Kidney epithelial cell (primary cell): ENCODE data around the gene FRA10AC1. TPM values are rescaled to one million over a fixed set of nuclear protein-coding genes. Genes with fewer than 3 reads are reported as not detected.

Experiments used
- DNase-seq: peaks from one replicate; pipeline ENCODE4 v3.0.0-alpha.2; 2010; ENCODE audit warnings: low read depth
- H3K27me3 ChIP-seq: 2 replicates; pipeline ENCODE4 v1.6.0; 2011; ENCODE audit warnings: low read length; ENCODE audit not compliant: control insufficient read depth, insufficient read depth
- H3K36me3 ChIP-seq: 2 replicates; pipeline ENCODE4 v1.5.1; 2011; ENCODE audit warnings: low read length; ENCODE audit not compliant: control insufficient read depth, insufficient read depth
- H3K4me3 ChIP-seq: 2 replicates; pipeline ENCODE4 v1.5.1; 2011; ENCODE audit warnings: low read depth, mild to moderate bottlenecking, control low read depth, low read length
- CTCF ChIP-seq: IDR thresholded peaks from 2 replicates; pipeline ENCODE4 v1.5.1; 2011; ENCODE audit warnings: mild to moderate bottlenecking, moderate library complexity, low read length, control low read depth, inconsistent platforms; ENCODE audit not compliant: insufficient read depth, poor library complexity, severe bottlenecking
- total RNA-seq: library from RNA; depleted of rRNA; stranded (reverse); fragments of >200 nt; gene quantifications from 2 replicates; pipeline ENCODE4 v1.2.3, GENCODE V29; 2015

Gene FRA10AC1
- total RNA-seq, 1 donor from 2014 or later = 9.6 TPM

DNA sequence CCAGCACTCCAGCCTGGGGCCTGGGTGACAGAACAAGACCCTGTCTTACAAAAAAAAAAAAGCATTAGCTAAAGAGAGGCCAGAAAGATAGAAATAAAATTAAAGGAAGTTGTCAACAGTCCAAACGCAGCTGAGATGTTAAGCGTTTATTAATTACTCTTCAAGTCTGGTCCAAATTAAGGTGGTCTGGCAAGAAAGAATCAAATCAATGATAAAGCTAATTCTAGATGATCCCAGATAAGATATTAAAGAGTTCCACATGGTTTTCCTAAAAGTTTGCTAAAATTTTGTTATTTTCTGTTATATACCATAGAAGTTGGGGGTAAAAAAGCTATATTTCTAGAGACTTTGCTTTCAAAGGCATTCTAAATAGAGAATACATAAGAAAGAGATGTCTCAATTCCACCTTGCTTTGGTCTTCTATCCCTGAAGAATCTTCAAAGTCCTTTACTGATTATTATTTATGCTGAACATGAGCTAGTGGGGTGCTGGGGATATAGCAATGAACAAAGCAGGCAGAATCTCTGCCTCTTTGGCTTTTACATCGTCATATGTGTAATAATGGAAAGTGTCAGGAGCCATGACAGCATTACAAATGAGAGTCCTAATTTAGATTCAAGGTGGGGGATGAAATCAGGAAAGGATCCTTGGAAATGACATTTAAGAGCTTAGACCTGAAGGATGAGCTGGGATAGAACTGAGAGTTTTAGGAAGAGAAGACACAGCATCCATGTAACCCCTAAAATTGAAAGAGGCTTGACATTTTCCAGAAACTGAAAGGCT lies 23.4 kb downstream of the FRA10AC1 start:
- TF ChIP-seq CTCF = no peak
- no peak for DNase-seq
- H3K4me3 ChIP-seq = no peak overlapping the region
- H3K36me3 ChIP-seq = no peaks in the 10 kb centered on the region
- no peaks in the 10 kb centered on the region for H3K27me3 ChIP-seq

GRCh38 chr10:93678386-93678785 lies 24.0 kb downstream of the FRA10AC1 start:
- H3K36me3 ChIP-seq = no peaks in the 10 kb centered on the region
- DNase-seq = no peak
- TF ChIP-seq CTCF = no peak
- no peak overlapping the region for H3K4me3 ChIP-seq
- H3K27me3 ChIP-seq = no peaks in the 10 kb centered on the region

DNA sequence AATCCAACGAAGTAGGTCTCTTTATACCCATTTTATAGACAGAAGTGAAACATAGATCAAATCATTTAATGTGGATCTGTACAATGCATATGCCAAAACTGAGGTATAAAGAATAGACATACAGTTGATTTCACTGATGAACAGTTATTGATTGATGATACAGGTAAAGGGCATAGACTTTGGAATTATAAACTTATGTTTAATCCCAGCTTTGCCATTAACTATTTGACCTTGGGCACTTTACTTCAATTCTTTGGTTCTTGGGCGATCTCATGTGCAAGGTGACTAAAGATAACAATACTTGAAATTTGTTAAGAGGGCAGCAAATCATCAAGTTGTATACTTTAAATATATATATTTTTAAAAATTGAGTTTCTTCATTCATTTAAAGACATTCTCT lies 28.6 kb downstream of the FRA10AC1 start:
- H3K27me3 ChIP-seq = no peaks in the 10 kb centered on the region
- H3K4me3 ChIP-seq = no peak overlapping the region
- no peak for DNase-seq
- TF ChIP-seq CTCF = no peak
- H3K36me3 ChIP-seq = no peaks in the 10 kb centered on the region

GRCh38 chr10:93672890-93673289 lies 29.5 kb downstream of the FRA10AC1 start:
- Histone ChIP-seq H3K4me3 (no peak overlapping the region), H3K27me3 (no peaks in the 10 kb centered on the region), H3K36me3 (no peaks in the 10 kb centered on the region)
- no peak for TF ChIP-seq CTCF
- DNase-seq = no peak

- Histone ChIP-seq H3K4me3 (no peak overlapping the region), H3K36me3 (no peaks in the 10 kb centered on the region), H3K27me3 (no peaks in the 10 kb centered on the region)
- no peak for TF ChIP-seq CTCF
- DNase-seq = no peak
Observed at GRCh38 chr10:93672022-93672678, 30.2 kb downstream of the FRA10AC1 start.
